ENCODE data around the gene GNG3. TPM values are rescaled to one million over a fixed set of nuclear protein-coding genes. Genes with fewer than 3 reads are reported as not detected.

Gene GNG3
- total RNA-seq, 5 donors from 2014 or later (not counting 1 experiment from before 2014, with no cell fraction given), result not detected

GRCh38 chr11:62705413-62705812, 2.1 kb upstream of the GNG3 start:
- peaks cover 19 to 47% of the 10 kb centered on the region in 2 experiments for H3K4me1 ChIP-seq (ENCODE audit: control insufficient read depth in 1 of 2, extremely low read depth in 1 of 2, insufficient read depth in 2 of 2, low read length in 2 of 2)
- no peaks in the 10 kb centered on the region for H3K9me3 ChIP-seq
- peaks cover 42 to 47% (median 45%) of the 10 kb centered on the region in 3 donors for H3K4me1 Mint-ChIP-seq
- WGBS (ENCODE audit: insufficient coverage), result 96% methylated on average over 4 of the region's 7 CpGs
- H3K27ac ChIP-seq (ENCODE audit: low read length), result peak overlapping the region; percentile 83
- peak overlapping the region; percentile 85 to 97 (median 87) for H3K4me3 Mint-ChIP-seq
- H3K27me3 Mint-ChIP-seq, result no peaks in the 10 kb centered on the region
- DNase-seq (no peak), ATAC-seq (replicated peaks in 1 of 4) (no peak)
- peaks cover 7% of the 10 kb centered on the region for H3K36me3 Mint-ChIP-seq
- no peaks in the 10 kb centered on the region for H3K9me3 Mint-ChIP-seq
- peak overlapping the region; percentile 59 to 62 for H3K4me3 ChIP-seq (ENCODE audit: control insufficient read depth in 1 of 2, extremely low read depth in 1 of 2, low read length in 1 of 2)
- POLR2A ChIA-PET, result interaction anchor here in 1 of 2 donors (0.6 kb wide), 1 partner anchor 135 kb away, joined by 3 read pairs; no protein-coding TSS in a partner anchor
- H3K27ac Mint-ChIP-seq, result peak overlapping the region; percentile 82 to 84
- H3K27me3 ChIP-seq (replicated peaks in 1 of 2; ENCODE audit: control insufficient read depth in 2 of 2, extremely low read depth in 1 of 2, insufficient read depth in 2 of 2, low read length in 1 of 2), result no peaks in the 10 kb centered on the region
- H3K36me3 ChIP-seq (ENCODE audit: control insufficient read depth in 2 of 2, extremely low read depth in 1 of 2, insufficient read depth in 1 of 2, low read length in 1 of 2), result peaks cover 0 to 6% of the 10 kb centered on the region in 2 donors
- CTCF ChIA-PET, result interaction anchor here (0.7 to 2.3 kb wide), 5 partner anchors 11 to 113 kb away, joined by 3 to 10 read pairs (median 5); partner anchors contain the start of genes C11orf98 (in 1 of the 2), CSKMT (in 1 of the 2), TUT1 (in 1 of the 2) and ZBTB3 (in 1 of the 2)

- Histone ChIP-seq H3K9me3 (no peaks in the 10 kb centered on the region), H3K27me3 (replicated peaks in 1 of 2; ENCODE audit: control insufficient read depth in 2 of 2, extremely low read depth in 1 of 2, insufficient read depth in 2 of 2, low read length in 1 of 2) (no peaks in the 10 kb centered on the region), H3K36me3 (ENCODE audit: control insufficient read depth in 2 of 2, extremely low read depth in 1 of 2, insufficient read depth in 1 of 2, low read length in 1 of 2) (peaks cover 0 to 7% of the 10 kb centered on the region in 2 donors), H3K4me3 (ENCODE audit: control insufficient read depth in 1 of 2, extremely low read depth in 1 of 2, low read length in 1 of 2) (peak overlapping the region; percentile 59 to 62), H3K4me1 (ENCODE audit: control insufficient read depth in 1 of 2, extremely low read depth in 1 of 2, insufficient read depth in 2 of 2, low read length in 2 of 2) (peaks cover 19 to 48% of the 10 kb centered on the region in 2 experiments), H3K27ac (ENCODE audit: low read length) (peak overlapping the region; percentile 83)
- POLR2A ChIA-PET, result interaction anchor here (0.5 to 1.4 kb wide), 7 partner anchors 10 to 151 kb away, joined by 3 to 7 read pairs (median 4); partner anchors contain the start of gene ZBTB3 (in 1 of the 2)
- peaks cover 43 to 51% (median 47%) of the 10 kb centered on the region in 3 donors for H3K4me1 Mint-ChIP-seq
- DNase-seq (peak; percentile 82 to 96 (median 91)), ATAC-seq (replicated peaks in 1 of 4) (peak; percentile 69 to 75 (median 73))
- 10% methylated on average over 71 of the region's 73 CpGs for WGBS (ENCODE audit: insufficient coverage)
- peak overlapping the region; percentile 82 to 84 for H3K27ac Mint-ChIP-seq
- H3K4me3 Mint-ChIP-seq, result peak overlapping the region; percentile 85 to 97 (median 87)
- H3K9me3 Mint-ChIP-seq, result no peaks in the 10 kb centered on the region
- peaks cover 8% of the 10 kb centered on the region for H3K36me3 Mint-ChIP-seq
- CTCF ChIA-PET, result interaction anchor here (0.5 to 2.3 kb wide), 6 partner anchors 11 to 154 kb away, joined by 3 to 10 read pairs (median 4); partner anchors contain the start of genes C11orf98 (in 1 of the 2), CSKMT (in 1 of the 2), TUT1 (in 1 of the 2) and ZBTB3 (in 1 of the 2)
- no peaks in the 10 kb centered on the region for H3K27me3 Mint-ChIP-seq
Observed at GRCh38 chr11:62705880-62706849, 1.3 kb upstream of the GNG3 start.

GRCh38 chr11:62706850-62707247, 627 bp upstream of the GNG3 start:
- H3K27me3 Mint-ChIP-seq, result no peaks in the 10 kb centered on the region
- H3K27me3 ChIP-seq (replicated peaks in 1 of 2; ENCODE audit: control insufficient read depth in 2 of 2, extremely low read depth in 1 of 2, insufficient read depth in 2 of 2, low read length in 1 of 2), result no peaks in the 10 kb centered on the region
- H3K27ac ChIP-seq (ENCODE audit: low read length), result no peak overlapping the region
- peaks cover 0 to 10% of the 10 kb centered on the region in 2 donors for H3K36me3 ChIP-seq (ENCODE audit: control insufficient read depth in 2 of 2, extremely low read depth in 1 of 2, insufficient read depth in 1 of 2, low read length in 1 of 2)
- no peaks in the 10 kb centered on the region for H3K9me3 Mint-ChIP-seq
- DNase-seq (no peak), ATAC-seq (replicated peaks in 1 of 4) (no peak)
- peaks cover 7% of the 10 kb centered on the region for H3K36me3 Mint-ChIP-seq
- peaks cover 19 to 48% of the 10 kb centered on the region in 2 experiments for H3K4me1 ChIP-seq (ENCODE audit: control insufficient read depth in 1 of 2, extremely low read depth in 1 of 2, insufficient read depth in 2 of 2, low read length in 2 of 2)
- H3K27ac Mint-ChIP-seq, result peak overlapping the region; percentile 61 to 79
- ChIA-PET CTCF (interaction anchor here in 1 of 2 donors (0.5 to 2.3 kb wide), 2 partner anchors 115 to 153 kb away, joined by 3 to 10 read pairs; partner anchors contain the start of gene TUT1), POLR2A (interaction anchor here (0.5 to 1.4 kb wide), 4 partner anchors 28 to 135 kb away, joined by 3 to 7 read pairs (median 4); partner anchors contain the start of gene ZBTB3 (in 1 of the 2))
- WGBS (ENCODE audit: insufficient coverage), result 96% methylated on average over 6 of the region's 8 CpGs
- H3K4me3 ChIP-seq (ENCODE audit: control insufficient read depth in 1 of 2, extremely low read depth in 1 of 2, low read length in 1 of 2), result peak overlapping the region; percentile 52 to 53
- peak overlapping the region; percentile 85 to 97 (median 87) for H3K4me3 Mint-ChIP-seq
- no peaks in the 10 kb centered on the region for H3K9me3 ChIP-seq
- H3K4me1 Mint-ChIP-seq, result peaks cover 43 to 51% (median 47%) of the 10 kb centered on the region in 3 donors

GRCh38 chr11:62708392-62708791, 916 bp downstream of the GNG3 start:
- no peak for DNase-seq
- peak overlapping the region; percentile 70 to 71 for H3K4me3 ChIP-seq (ENCODE audit: control insufficient read depth in 1 of 2, extremely low read depth in 1 of 2, low read length in 1 of 2)
- H3K27me3 Mint-ChIP-seq, result no peaks in the 10 kb centered on the region

GRCh38 chr11:62708793-62709192, 1.3 kb downstream of the GNG3 start:
- Histone ChIP-seq H3K9me3 (no peaks in the 10 kb centered on the region), H3K27me3 (replicated peaks in 1 of 2; ENCODE audit: control insufficient read depth in 2 of 2, extremely low read depth in 1 of 2, insufficient read depth in 2 of 2, low read length in 1 of 2) (no peaks in the 10 kb centered on the region), H3K27ac (ENCODE audit: low read length) (peak overlapping the region; percentile 94), H3K4me3 (ENCODE audit: control insufficient read depth in 1 of 2, extremely low read depth in 1 of 2, low read length in 1 of 2) (peak overlapping the region; percentile 70 to 71), H3K36me3 (ENCODE audit: control insufficient read depth in 2 of 2, extremely low read depth in 1 of 2, insufficient read depth in 1 of 2, low read length in 1 of 2) (peaks cover 0 to 29% of the 10 kb centered on the region in 2 donors), H3K4me1 (ENCODE audit: control insufficient read depth in 1 of 2, extremely low read depth in 1 of 2, insufficient read depth in 2 of 2, low read length in 2 of 2) (peaks cover 19 to 50% of the 10 kb centered on the region in 2 experiments)
- 0% methylated on average over 4 of the region's 7 CpGs for WGBS (ENCODE audit: insufficient coverage)
- CTCF ChIA-PET, result interaction anchor here (0.5 to 1.4 kb wide), 7 partner anchors 17 to 284 kb away, joined by 3 to 6 read pairs (median 4); partner anchors contain the start of genes HNRNPUL2 (in 1 of the 2), SLC3A2 (in 1 of the 2) and ZBTB3 (in 1 of the 2)
- peak overlapping the region; percentile 88 to 97 (median 90) for H3K4me3 Mint-ChIP-seq
- H3K9me3 Mint-ChIP-seq, result no peaks in the 10 kb centered on the region
- H3K4me1 Mint-ChIP-seq, result peaks cover 60 to 69% (median 63%) of the 10 kb centered on the region in 3 donors
- POLR2A ChIA-PET, result interaction anchor here (0.5 to 2.2 kb wide), 11 partner anchors 19 to 173 kb away, joined by 3 to 8 read pairs (median 4); partner anchors contain the start of genes C11orf98 (in 1 of the 2), CSKMT (in 1 of the 2), EEF1G (in 1 of the 2) and HNRNPUL2 (in 1 of the 2)
- no peaks in the 10 kb centered on the region for H3K27me3 Mint-ChIP-seq
- H3K36me3 Mint-ChIP-seq, result peaks cover 16% of the 10 kb centered on the region
- ATAC-seq (replicated peaks in 1 of 4), result peak; percentile 27 to 45 (median 34)
- H3K27ac Mint-ChIP-seq, result peak overlapping the region; percentile 95 to 97
- DNase-seq, result peak in 28 of 35 experiments; percentile 18 to 64 (median 35)

More at GRCh38 chr11:62708392-62708791, 916 bp downstream of the GNG3 start:
- Mint-ChIP-seq H3K27ac (peak overlapping the region; percentile 95 to 97), H3K9me3 (no peaks in the 10 kb centered on the region), H3K4me3 (peak overlapping the region; percentile 88 to 97 (median 90)), H3K4me1 (peaks cover 57 to 65% (median 60%) of the 10 kb centered on the region in 3 donors), H3K36me3 (peaks cover 13% of the 10 kb centered on the region)
- peaks cover 0 to 25% of the 10 kb centered on the region in 2 donors for H3K36me3 ChIP-seq (ENCODE audit: control insufficient read depth in 2 of 2, extremely low read depth in 1 of 2, insufficient read depth in 1 of 2, low read length in 1 of 2)
- no peaks in the 10 kb centered on the region for H3K9me3 ChIP-seq
- no peaks in the 10 kb centered on the region for H3K27me3 ChIP-seq (replicated peaks in 1 of 2; ENCODE audit: control insufficient read depth in 2 of 2, extremely low read depth in 1 of 2, insufficient read depth in 2 of 2, low read length in 1 of 2)
- peak overlapping the region; percentile 94 for H3K27ac ChIP-seq (ENCODE audit: low read length)
- POLR2A ChIA-PET, result interaction anchor here (0.5 to 2.2 kb wide), 8 partner anchors 19 to 173 kb away, joined by 3 to 8 read pairs (median 4); partner anchors contain the start of genes HNRNPUL2 (in 1 of the 2), TUT1 (in 1 of the 2), UQCC3 (in 1 of the 2) and ZBTB3 (in 1 of the 2)
- ATAC-seq (replicated peaks in 1 of 4), result no peak
- H3K4me1 ChIP-seq (ENCODE audit: control insufficient read depth in 1 of 2, extremely low read depth in 1 of 2, insufficient read depth in 2 of 2, low read length in 2 of 2), result peaks cover 19 to 50% of the 10 kb centered on the region in 2 experiments
- WGBS (ENCODE audit: insufficient coverage), result 100% methylated on average over 2 of the region's 5 CpGs
- CTCF ChIA-PET, result interaction anchor here (0.5 to 1.4 kb wide), 5 partner anchors 45 to 284 kb away, joined by 4 to 6 read pairs (median 4); partner anchors contain the start of genes SLC3A2 (in 1 of the 2) and ZBTB3 (in 1 of the 2)

All from T-cell (primary cell).